ENCODE data around the gene ITGB6. TPM values are rescaled to one million over a fixed set of nuclear protein-coding genes. Genes with fewer than 3 reads are reported as not detected.

The ITGB6 gene
- total RNA-seq, 1 donor from 2014 or later, result 7.6 TPM

DNA sequence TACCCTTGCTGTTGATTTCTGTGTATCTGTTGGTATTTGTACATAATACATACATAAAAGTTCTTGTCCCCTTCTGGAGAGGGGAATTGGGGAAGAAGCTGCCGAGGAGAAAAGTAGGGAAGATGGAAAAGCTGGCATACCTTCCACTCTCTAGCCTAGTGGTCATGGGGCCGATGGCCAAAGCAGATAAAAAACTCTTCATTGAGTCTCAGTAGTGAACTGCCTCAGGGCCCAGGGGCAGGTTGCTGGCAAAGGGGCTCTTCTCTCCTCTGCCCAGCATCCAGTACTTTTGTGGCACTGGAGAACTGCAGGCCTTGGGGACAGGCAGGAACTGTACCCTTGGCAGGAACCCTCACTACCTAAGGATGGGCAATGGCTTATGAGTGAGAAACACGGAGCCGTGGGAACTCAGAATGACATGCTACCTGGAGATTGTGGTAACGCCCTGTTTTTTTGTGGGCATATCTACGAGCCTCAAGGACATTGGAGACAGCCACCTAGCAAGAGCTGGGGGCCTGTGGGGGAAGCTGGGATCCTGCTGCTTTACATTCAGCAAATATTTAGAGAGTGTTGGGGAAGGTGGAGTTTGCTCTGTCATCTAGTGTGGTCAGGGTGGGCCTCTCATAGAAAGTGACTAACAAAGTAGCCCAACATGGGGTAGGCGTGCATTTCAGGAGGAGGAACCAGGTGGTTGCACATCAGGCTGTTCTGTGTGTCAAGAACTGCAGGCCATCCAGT, 22.6 kb upstream of the ITGB6 start:
- H3K36me3 Mint-ChIP-seq (ENCODE audit: low read depth, unreplicated experiment), result peaks cover 8% of the 10 kb centered on the region
- Histone ChIP-seq H3K36me3 (ENCODE audit: insufficient read depth, low read length) (no peaks in the 10 kb centered on the region), H3K27ac (ENCODE audit: low read depth, low read length) (peak overlapping the region; percentile 92), H4K20me1 (ENCODE audit: insufficient read depth, low read length) (no peaks in the 10 kb centered on the region), H3K4me2 (ENCODE audit: low read length) (no peak overlapping the region), H3K27me3 (ENCODE audit: insufficient read depth, low read length) (no peaks in the 10 kb centered on the region), H3K9ac (ENCODE audit: low read length) (no peak overlapping the region), H3K9me3 (ENCODE audit: insufficient read depth, low read depth, low read length) (no peaks in the 10 kb centered on the region), H3K4me1 (ENCODE audit: insufficient read depth, low read length) (peaks cover 54% of the 10 kb centered on the region), H2AFZ (ENCODE audit: low read depth, low read length) (no peak overlapping the region), H3K4me3 (ENCODE audit: insufficient read depth, low read depth, low read length) (no peak overlapping the region), H3K79me2 (ENCODE audit: insufficient read depth, low read length) (no peaks in the 10 kb centered on the region)
- H3K27ac Mint-ChIP-seq (ENCODE audit: unreplicated experiment), result peak overlapping the region; percentile 98
- FAIRE-seq (no peak), DNase-seq (ENCODE audit: low read depth) (no peak)
- peaks cover 80% of the 10 kb centered on the region for H3K4me1 Mint-ChIP-seq (ENCODE audit: low read depth, unreplicated experiment)
- TF ChIP-seq, protein P1, sequence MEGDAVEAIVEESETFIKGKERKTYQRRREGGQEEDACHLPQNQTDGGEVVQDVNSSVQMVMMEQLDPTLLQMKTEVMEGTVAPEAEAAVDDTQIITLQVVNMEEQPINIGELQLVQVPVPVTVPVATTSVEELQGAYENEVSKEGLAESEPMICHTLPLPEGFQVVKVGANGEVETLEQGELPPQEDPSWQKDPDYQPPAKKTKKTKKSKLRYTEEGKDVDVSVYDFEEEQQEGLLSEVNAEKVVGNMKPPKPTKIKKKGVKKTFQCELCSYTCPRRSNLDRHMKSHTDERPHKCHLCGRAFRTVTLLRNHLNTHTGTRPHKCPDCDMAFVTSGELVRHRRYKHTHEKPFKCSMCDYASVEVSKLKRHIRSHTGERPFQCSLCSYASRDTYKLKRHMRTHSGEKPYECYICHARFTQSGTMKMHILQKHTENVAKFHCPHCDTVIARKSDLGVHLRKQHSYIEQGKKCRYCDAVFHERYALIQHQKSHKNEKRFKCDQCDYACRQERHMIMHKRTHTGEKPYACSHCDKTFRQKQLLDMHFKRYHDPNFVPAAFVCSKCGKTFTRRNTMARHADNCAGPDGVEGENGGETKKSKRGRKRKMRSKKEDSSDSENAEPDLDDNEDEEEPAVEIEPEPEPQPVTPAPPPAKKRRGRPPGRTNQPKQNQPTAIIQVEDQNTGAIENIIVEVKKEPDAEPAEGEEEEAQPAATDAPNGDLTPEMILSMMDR (IDR thresholded peaks at IDR 0.05; ENCODE audit: insufficient read depth, low read depth, low read length), result no peak
- no peak for TF ChIP-seq EZH2 (IDR thresholded peaks at IDR 0.05; ENCODE audit: insufficient read depth, low read length)
- no peak overlapping the region for H3K4me3 Mint-ChIP-seq (ENCODE audit: unreplicated experiment)
- no peaks in the 10 kb centered on the region for H3K27me3 Mint-ChIP-seq (ENCODE audit: low read depth, unreplicated experiment)
- no peaks in the 10 kb centered on the region for H3K9me3 Mint-ChIP-seq (ENCODE audit: unreplicated experiment)

DNA sequence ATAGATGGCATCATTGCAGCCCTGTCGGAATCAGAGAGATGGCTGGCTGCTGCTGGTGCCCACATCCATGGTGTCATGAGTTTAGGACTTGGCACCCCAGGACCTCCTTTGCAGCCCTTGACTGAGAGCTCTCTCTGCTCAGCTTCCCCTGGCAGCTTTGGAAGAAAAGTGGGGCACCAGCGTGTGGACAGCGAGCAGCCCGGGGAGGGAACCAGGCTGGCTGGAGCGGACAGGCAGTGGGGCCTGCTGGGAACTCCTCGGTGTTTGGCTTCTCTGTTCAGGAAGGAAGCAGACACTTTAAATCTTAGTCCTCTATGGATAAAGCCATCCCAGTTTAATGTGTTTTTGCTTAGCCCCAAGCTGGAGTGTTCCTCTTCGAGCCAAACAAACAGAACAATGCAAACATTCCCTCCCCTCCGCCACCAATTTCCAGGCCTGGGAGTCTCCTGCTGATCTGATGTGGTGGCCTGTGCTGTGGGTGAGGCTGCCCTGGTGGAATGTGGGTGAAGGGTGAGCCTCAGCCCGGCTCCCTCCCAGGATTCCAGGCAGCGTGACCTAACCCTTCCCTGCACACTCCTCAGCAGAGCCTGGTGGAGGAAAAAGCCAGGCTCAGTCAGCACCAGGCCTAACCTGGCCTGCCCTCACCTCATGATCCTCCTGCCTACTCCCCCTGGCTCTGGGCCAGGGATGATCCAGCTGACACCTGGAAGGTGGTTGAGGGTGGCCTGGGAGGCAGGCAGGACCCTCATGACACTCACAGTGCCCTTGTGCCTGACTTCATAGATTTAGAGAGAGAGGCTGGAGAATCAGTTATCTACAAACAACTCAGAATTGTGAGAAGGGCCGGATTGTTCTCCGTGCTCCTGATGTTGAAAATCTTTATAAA, 21.6 kb upstream of the ITGB6 start:
- DNase-seq (ENCODE audit: low read depth), result peak; percentile 56
- H3K27ac ChIP-seq (ENCODE audit: low read depth, low read length), result peak overlapping the region; percentile 16

More for the DNA sequence above, 21.6 kb upstream of the ITGB6 start:
- H3K4me1 ChIP-seq (ENCODE audit: insufficient read depth, low read length), result peaks cover 44% of the 10 kb centered on the region
- no peaks in the 10 kb centered on the region for H3K9me3 ChIP-seq (ENCODE audit: insufficient read depth, low read depth, low read length)
- peak overlapping the region; percentile 28 for H3K4me3 Mint-ChIP-seq (ENCODE audit: unreplicated experiment)
- H3K9ac ChIP-seq (ENCODE audit: low read length), result no peak overlapping the region
- peaks cover 8% of the 10 kb centered on the region for H3K36me3 Mint-ChIP-seq (ENCODE audit: low read depth, unreplicated experiment)
- H3K27me3 Mint-ChIP-seq (ENCODE audit: low read depth, unreplicated experiment), result no peaks in the 10 kb centered on the region
- no peaks in the 10 kb centered on the region for H3K36me3 ChIP-seq (ENCODE audit: insufficient read depth, low read length)
- no peak overlapping the region for H3K4me3 ChIP-seq (ENCODE audit: insufficient read depth, low read depth, low read length)
- H3K27ac Mint-ChIP-seq (ENCODE audit: unreplicated experiment), result peak overlapping the region; percentile 75
- no peaks in the 10 kb centered on the region for H3K27me3 ChIP-seq (ENCODE audit: insufficient read depth, low read length)
- H3K9me3 Mint-ChIP-seq (ENCODE audit: unreplicated experiment), result no peaks in the 10 kb centered on the region
- TF ChIP-seq EZH2 (IDR thresholded peaks at IDR 0.05; ENCODE audit: insufficient read depth, low read length), result no peak
- TF ChIP-seq, protein P1 (IDR thresholded peaks at IDR 0.05; ENCODE audit: insufficient read depth, low read depth, low read length), result no peak
- H3K79me2 ChIP-seq (ENCODE audit: insufficient read depth, low read length), result no peaks in the 10 kb centered on the region
- FAIRE-seq, result no peak
- H3K4me1 Mint-ChIP-seq (ENCODE audit: low read depth, unreplicated experiment), result peaks cover 75% of the 10 kb centered on the region
- no peaks in the 10 kb centered on the region for H4K20me1 ChIP-seq (ENCODE audit: insufficient read depth, low read length)
- H2AFZ ChIP-seq (ENCODE audit: low read depth, low read length), result peak overlapping the region; percentile 58
- no peak overlapping the region for H3K4me2 ChIP-seq (ENCODE audit: low read length)

Measured in astrocyte (in vitro differentiated cells and primary cell).